ENCODE measurements around the gene ZSWIM8. TPM values are rescaled to one million over a fixed set of nuclear protein-coding genes. Genes with fewer than 3 reads are reported as not detected.

ZSWIM8 gene
- total and polyA plus RNA-seq, 2 of the 8 experiments (the other 6 are each of a cell fraction or from before 2014, with no cell fraction given), result 44.7 to 99.7 TPM

- H3K9me3 ChIP-seq (ENCODE audit: insufficient read depth in 2 of 2, low read depth in 1 of 2, low read length in 1 of 2), result no peaks in the 10 kb centered on the region
- no peaks in the 10 kb centered on the region for H3K27me3 ChIP-seq (replicated peaks in 1 of 4; ENCODE audit: control insufficient read depth in 3 of 4, extremely low read depth in 1 of 4, insufficient read depth in 3 of 4, low read length in 3 of 4)
- no peak overlapping the region for H3K14ac ChIP-seq (ENCODE audit: insufficient read length)
- ChIA-PET CTCF (ENCODE audit: partially characterized antibody) (interaction anchor here (1.2 to 20.8 kb wide), 6 partner anchors 6 to 46 kb away, joined by 3 to 279 read pairs (median 142); partner anchors contain the start of gene CAMK2G), POLR2A (ENCODE audit: partially characterized antibody) (interaction anchor here (1.0 to 1.2 kb wide), 2 partner anchors 9 to 26 kb away, joined by 3 to 4 read pairs; no protein-coding TSS in a partner anchor)
- H4K91ac ChIP-seq (replicated peaks; ENCODE audit: insufficient read length, low read length), result no peak overlapping the region
- H3K23ac ChIP-seq (ENCODE audit: insufficient read length), result no peak overlapping the region
- no peaks in the 10 kb centered on the region for H3K79me2 ChIP-seq (ENCODE audit: control insufficient read depth in 1 of 2, insufficient read depth in 2 of 2, low read length in 2 of 2)
- no peak for TF ChIP-seq KDM4A (IDR thresholded peaks at IDR 0.05; ENCODE audit: low read depth, low read length, severe bottlenecking)
- TF ChIP-seq JUND (IDR thresholded peaks at IDR 0.05; ENCODE audit: low read length), result no peak
- no peak for TF ChIP-seq SAP30 (IDR thresholded peaks at IDR 0.05; ENCODE audit: insufficient read depth, insufficient replicate concordance, low read length)
- TF ChIP-seq ATF3 (IDR thresholded peaks at IDR 0.05; ENCODE audit: insufficient read depth, low read depth, low read length), result no peak
- TF ChIP-seq HDAC6 (IDR thresholded peaks at IDR 0.05; ENCODE audit: low read depth, low read length), result no peak
- TF ChIP-seq POLR2A (IDR thresholded peaks at IDR 0.05; ENCODE audit: control extremely low read depth in 1 of 2, low read depth in 2 of 2, low read length in 2 of 2), result no peak
- TF ChIP-seq MAX (IDR thresholded peaks at IDR 0.05), result no peak
- no peak for TF ChIP-seq ASH2L (IDR thresholded peaks at IDR 0.05; ENCODE audit: low read length)
- FAIRE-seq, result no peak
- 90% methylated on average over 11 of the region's 11 CpGs; no CpG with 5 or more reads in 1 of the 2 experiments for WGBS, 2 experiments (ENCODE audit: extremely low coverage in 1 of 2, insufficient coverage in 1 of 2, insufficient read length in 1 of 2, insufficient replicate concordance in 2 of 2, low coverage in 1 of 2, low lambda C conversion rate in 2 of 2, missing lambda C conversion rate in 1 of 2)
- no peak overlapping the region for H2BK120ac ChIP-seq (replicated peaks; ENCODE audit: low read depth, low read length)
- no peak overlapping the region for H3K18ac ChIP-seq (ENCODE audit: extremely low read depth, low read length)
- no peak overlapping the region for H3K4me2 ChIP-seq (ENCODE audit: insufficient read depth in 1 of 2, low read depth in 2 of 2, low read length in 2 of 2)
- H2AFZ ChIP-seq (ENCODE audit: low read length), result no peak overlapping the region
- no peaks in the 10 kb centered on the region for H3K4me1 ChIP-seq (replicated peaks in 1 of 4; ENCODE audit: control insufficient read depth in 3 of 4, insufficient read depth in 4 of 4, low read length in 3 of 4)
- no peak overlapping the region for H3K4me3 ChIP-seq (ENCODE audit: extremely low read depth in 1 of 4, insufficient read depth in 2 of 4, low read depth in 3 of 4, low read length in 4 of 4)
- H3K23me2 ChIP-seq (ENCODE audit: low read depth, low read length), result no peaks in the 10 kb centered on the region
- DNase-seq (ENCODE audit: low read depth in 1 of 2, low spot score in 2 of 2), result no peak
- no peak overlapping the region for H3K9ac ChIP-seq (replicated peaks in 1 of 4; ENCODE audit: extremely low read depth in 1 of 4, low read depth in 3 of 4, low read length in 3 of 4)
- H4K8ac ChIP-seq (ENCODE audit: extremely low read depth, insufficient read depth, low read length), result no peak overlapping the region
- H4K20me1 ChIP-seq (replicated peaks in 1 of 2; ENCODE audit: control insufficient read depth in 1 of 2, insufficient read depth in 2 of 2, low read length in 2 of 2), result peaks cover 0 to 11% of the 10 kb centered on the region in 2 experiments
- H3K56ac ChIP-seq (replicated peaks; ENCODE audit: insufficient read length, low read depth, low read length), result no peak overlapping the region
- no peak overlapping the region for H4K5ac ChIP-seq (ENCODE audit: insufficient read length, low read depth, low read length)
- no peak overlapping the region for H2BK15ac ChIP-seq (ENCODE audit: low read length)
- H3K27ac ChIP-seq (ENCODE audit: low read depth, low read length), result no peak overlapping the region
- no peak overlapping the region for H2BK5ac ChIP-seq (ENCODE audit: low read depth, low read length)
- H3K79me1 ChIP-seq (ENCODE audit: low read depth, low read length), result no peaks in the 10 kb centered on the region
- H2BK20ac ChIP-seq (ENCODE audit: low read length), result no peak overlapping the region
- H2BK12ac ChIP-seq (ENCODE audit: low read depth, low read length), result no peak overlapping the region
- H3K36me3 ChIP-seq (ENCODE audit: control insufficient read depth in 2 of 4, insufficient read depth in 4 of 4, low read length in 3 of 4), result peaks cover 19 to 41% (median 28%) of the 10 kb centered on the region in 4 experiments
- H2AK5ac ChIP-seq (ENCODE audit: low read depth, low read length), result no peak overlapping the region
- H3K4ac ChIP-seq (replicated peaks; ENCODE audit: insufficient read length, low read depth, low read length), result no peak overlapping the region
Measured at GRCh38 chr10:73842349-73842748, 56.9 kb downstream of the ZSWIM8 start.
